T-helper 2 cell (primary cell): Measurements from ENCODE around the gene CTAGE9.
"Not testable (repeated sequence)": the region's sequence is repeated elsewhere in the genome, so short reads cannot be mapped to it uniquely, and the experiment has no call there.

Experiments
- DNase-seq, 5 experiments: peaks; one replicate each; pipeline versions ENCODE4 v3.0.0 to v3.0.0-alpha.2; 2012 to 2022
- total RNA-seq, 2 donors: gene quantifications; one replicate each; lab custom pipeline; 2026; lab: John Stamatoyannopoulos, UW

CTAGE9 gene
- total RNA-seq: 0 reads per million in 2 donors

DNA sequence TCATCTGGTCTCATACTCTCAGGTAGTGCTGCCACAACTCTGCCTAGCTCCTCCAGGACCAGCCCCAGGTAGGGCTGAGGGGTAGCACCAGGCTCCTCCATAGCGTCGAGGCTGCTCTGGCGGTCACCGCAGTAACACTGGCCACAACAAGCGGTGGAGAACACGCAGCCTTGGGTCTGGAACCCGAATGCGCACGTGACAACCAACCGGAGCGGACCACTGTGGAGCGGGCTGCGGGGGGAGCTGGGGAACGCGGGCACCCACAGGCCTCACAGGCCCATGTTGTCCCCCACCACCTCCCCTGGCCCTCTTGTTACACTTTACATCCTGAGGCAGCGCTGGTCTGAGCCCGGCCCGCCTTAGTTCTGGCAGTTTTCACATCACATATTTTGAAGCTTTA lies at the start of gene CTAGE9:
CTAGE9 (minus strand) TSS at position 101 of the 400 bp plus-strand sequence; CDS start at position 101, 0 bp downstream.
- not testable (repeated sequence) for DNase-seq

GRCh38 chr6:131758920-131759319 lies 48.1 kb upstream of the CTAGE9 start:
- DNase-seq: no peak

GRCh38 chr6:131756039-131756438 lies 45.2 kb upstream of the CTAGE9 start:
- DNase-seq: peak in 1 of 5 experiments; percentile 81

GRCh38 chr6:131755597-131755996 lies 44.8 kb upstream of the CTAGE9 start:
- DNase-seq: peak in 1 of 5 experiments; percentile 13

GRCh38 chr6:131754715-131755567 lies 44.1 kb upstream of the CTAGE9 start:
- DNase-seq: no peak

DNA sequence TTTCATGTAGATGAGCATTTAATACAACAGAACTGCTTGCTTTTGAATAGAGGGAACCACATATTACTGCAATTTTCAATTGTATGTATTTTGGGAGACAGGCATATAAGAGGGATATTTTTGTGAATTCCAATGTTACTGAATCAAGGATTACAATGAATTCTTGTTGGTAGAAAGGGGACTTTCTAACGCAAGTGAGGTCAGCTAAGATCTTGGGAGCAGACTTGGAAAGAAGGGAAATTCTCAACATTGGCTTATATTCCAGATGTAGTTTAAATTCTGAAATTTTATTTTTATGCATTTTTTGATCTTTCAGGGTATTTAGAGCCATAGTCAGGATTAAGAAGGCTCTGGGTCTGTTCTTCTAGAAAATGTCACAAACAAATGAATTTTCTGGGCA lies 43.3 kb upstream of the CTAGE9 start:
- DNase-seq: no peak

GRCh38 chr6:131751012-131751715 lies 40.3 kb upstream of the CTAGE9 start:
- peak in 1 of 5 experiments; percentile 3 for DNase-seq

GRCh38 chr6:131749023-131749422 lies 38.2 kb upstream of the CTAGE9 start:
- DNase-seq: no peak

- no peak for DNase-seq
Measured at GRCh38 chr6:131747821-131748353, 37.1 kb upstream of the CTAGE9 start.

GRCh38 chr6:131745476-131745875 lies 34.7 kb upstream of the CTAGE9 start:
- DNase-seq: no peak

GRCh38 chr6:131744432-131745287 lies 33.8 kb upstream of the CTAGE9 start:
- DNase-seq: no peak

DNA sequence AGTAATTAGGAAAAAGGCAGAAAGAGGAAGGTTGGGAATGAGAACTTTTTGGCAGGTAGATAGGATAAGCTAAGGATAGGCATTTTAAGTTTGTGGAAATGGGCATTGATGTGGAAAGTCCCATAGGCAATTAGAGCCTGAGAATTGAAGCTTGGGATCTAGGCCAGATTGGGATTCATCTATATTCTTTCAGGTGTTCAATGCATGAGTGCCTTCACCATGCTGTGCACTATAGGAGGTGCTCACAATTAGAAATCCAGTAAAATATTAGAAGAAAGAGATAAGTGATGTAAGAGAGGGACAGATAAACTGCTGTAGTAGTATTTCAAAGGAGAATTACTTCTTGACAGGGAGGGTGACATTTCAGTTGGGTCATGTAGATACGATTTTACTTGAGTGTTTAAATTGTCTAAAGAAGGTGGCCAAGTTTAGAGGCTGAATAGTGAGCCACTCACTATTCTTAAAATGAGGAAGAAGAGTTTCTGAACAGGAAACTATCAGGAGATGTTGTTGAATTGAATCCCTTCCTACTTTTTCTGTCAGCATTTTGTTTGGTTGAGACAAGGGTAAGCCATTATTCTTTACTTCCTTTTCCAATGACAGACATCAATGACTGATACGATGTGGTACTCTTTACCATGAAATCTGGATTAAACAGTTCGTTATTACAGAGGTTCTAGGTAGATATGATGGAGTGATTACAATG lies 31.0 kb upstream of the CTAGE9 start:
- DNase-seq: no peak

GRCh38 chr6:131740161-131740560 lies 29.3 kb upstream of the CTAGE9 start:
- DNase-seq: no peak

DNA sequence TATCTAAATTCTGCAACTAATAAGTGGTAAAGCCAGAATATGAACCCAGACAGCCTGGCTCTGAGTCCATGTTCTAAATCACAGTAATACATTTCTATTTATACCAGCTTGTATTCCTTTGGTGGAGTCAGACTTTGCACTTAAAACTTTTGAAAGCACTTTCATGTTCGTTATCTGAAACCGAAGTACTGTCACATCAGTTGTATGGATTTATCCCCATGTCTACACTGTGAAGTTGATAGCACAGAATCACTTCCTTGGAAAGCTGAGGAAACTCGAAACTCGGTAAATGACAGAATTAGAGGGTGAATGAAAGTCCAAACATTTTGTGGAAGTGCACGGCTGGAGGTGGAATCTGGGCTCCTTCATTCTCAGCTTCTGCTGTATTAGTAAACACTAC lies 28.3 kb upstream of the CTAGE9 start:
- no peak for DNase-seq

GRCh38 chr6:131736811-131737210 lies 26.0 kb upstream of the CTAGE9 start:
- DNase-seq: no peak

GRCh38 chr6:131736003-131736596 lies 25.3 kb upstream of the CTAGE9 start:
- DNase-seq: no peak

- no peak for DNase-seq
Measured at GRCh38 chr6:131733376-131734016, 22.7 kb upstream of the CTAGE9 start.

GRCh38 chr6:131731224-131731623 lies 20.4 kb upstream of the CTAGE9 start:
- no peak for DNase-seq

DNA sequence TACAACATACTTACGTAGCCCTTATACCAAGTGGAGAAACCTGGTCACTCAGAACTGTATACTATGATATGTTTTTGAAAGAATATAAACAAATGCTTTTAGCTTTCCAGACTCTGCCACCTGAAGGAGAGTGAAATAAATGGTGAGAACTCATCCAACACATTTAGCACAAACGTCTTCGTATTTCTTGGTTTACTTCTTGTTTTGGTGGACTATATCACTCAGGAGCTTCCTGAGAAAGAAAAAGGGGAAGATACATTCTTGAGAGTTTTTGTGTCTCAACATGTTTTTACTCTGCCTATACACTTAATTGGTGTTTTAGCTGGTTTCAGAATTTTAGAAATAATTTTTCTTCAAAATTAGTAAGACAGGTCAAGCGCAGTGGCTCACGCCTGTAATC lies 19.4 kb upstream of the CTAGE9 start:
- DNase-seq: no peak

DNA sequence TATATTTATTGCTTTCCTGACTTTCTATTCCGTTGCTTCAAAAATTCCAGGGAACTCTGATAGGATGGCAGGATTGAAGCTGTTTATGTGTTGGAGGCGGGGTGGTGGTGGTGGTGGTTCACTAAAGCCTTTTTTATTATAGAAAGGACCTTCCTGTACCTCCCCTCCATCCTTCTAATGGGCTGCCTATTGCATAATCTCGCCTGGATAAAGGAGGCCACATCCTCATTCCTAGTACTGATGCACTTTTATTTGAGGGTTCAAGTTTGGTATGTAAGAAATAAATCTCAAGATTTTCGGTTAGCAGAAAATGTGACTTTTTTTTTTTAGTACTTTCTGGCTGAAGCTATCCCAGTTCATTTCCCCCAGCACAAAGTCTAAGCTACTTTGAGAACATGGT lies 18.7 kb upstream of the CTAGE9 start:
- no peak for DNase-seq
